Measurements from ENCODE around the gene LAMB2. TPM values are rescaled to one million over a fixed set of nuclear protein-coding genes. Genes with fewer than 3 reads are reported as not detected.

Gene LAMB2
- total and polyA plus RNA-seq, 2 of the 8 experiments (the other 6 are each of a cell fraction or from before 2014, with no cell fraction given) = 112 to 153 TPM

DNA sequence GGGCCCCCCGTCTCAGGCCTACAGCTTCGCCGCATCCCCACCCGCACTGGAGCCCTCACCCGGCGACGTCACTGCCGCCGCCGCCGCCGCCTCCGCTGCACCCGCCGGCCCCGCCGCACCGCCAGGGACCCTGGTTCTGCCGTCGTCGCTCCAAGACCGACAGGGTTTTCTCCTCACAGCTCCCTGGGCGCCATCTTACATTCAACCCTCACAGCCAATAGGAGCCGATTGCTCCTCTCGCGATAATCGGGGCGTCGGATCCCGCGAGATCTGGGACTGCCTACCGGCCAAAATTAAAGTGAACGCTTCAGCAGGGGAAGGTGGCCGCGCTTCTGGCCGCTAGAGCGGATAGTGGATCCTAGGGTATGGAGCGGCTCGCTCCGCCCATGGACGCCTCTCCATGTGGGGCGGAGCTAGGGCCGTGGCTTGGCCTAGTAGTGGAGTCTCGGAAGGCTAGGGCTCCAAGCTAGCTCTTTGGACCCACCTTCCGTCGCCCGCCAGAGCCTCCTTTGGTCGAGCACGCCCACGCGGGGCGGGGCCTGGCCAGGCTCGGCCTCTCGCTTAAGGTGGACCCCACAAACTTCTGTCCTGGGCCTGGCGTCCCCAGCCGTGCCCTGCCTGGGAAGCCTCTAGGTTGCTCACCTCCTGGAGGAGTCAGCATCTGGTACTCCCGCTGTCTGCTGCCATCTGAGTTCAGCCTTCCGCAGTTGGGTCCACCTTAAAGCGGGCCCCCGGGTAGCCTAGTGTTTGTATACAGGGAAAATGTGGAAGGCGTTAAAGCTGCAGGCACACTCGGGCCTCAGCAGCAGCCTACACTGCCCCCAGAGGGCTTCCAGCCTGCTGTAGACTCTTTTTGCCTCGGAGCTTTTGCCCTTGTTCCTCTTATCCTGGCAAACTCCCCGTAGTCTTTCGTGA lies 38.7 kb downstream of the LAMB2 start, which contains the start of gene QRICH1:
Gene QRICH1 (minus strand): TSS at position 219 of the 915 bp plus-strand sequence. CDS start 17,054 bp downstream, outside the sequence.
- Histone ChIP-seq H2BK5ac (ENCODE audit: low read depth, low read length) (peak within 1 kb of the TSS; percentile 86), H3K4me3 (ENCODE audit: extremely low read depth in 1 of 4, insufficient read depth in 2 of 4, low read depth in 3 of 4, low read length in 4 of 4) (peak within 1 kb of the TSS; percentile 80 to 99 (median 89)), H2BK20ac (ENCODE audit: low read length) (no peak within 1 kb of the TSS), H3K23ac (ENCODE audit: insufficient read length) (no peak within 1 kb of the TSS), H3K14ac (ENCODE audit: insufficient read length) (peak within 1 kb of the TSS; percentile 43), H3K9me3 (ENCODE audit: insufficient read depth in 2 of 2, low read depth in 1 of 2, low read length in 1 of 2) (no peaks in the 10 kb centered on the region), H3K4me2 (ENCODE audit: insufficient read depth in 1 of 2, low read depth in 2 of 2, low read length in 2 of 2) (peak within 1 kb of the TSS; percentile 79 to 89), H3K27ac (ENCODE audit: low read depth, low read length) (peak within 1 kb of the TSS; percentile 88), H4K20me1 (replicated peaks in 1 of 2; ENCODE audit: control insufficient read depth in 1 of 2, insufficient read depth in 2 of 2, low read length in 2 of 2) (peaks cover 2 to 4% of the 10 kb centered on the region in 2 experiments), H3K18ac (ENCODE audit: extremely low read depth, low read length) (peak within 1 kb of the TSS; percentile 88), H3K4ac (replicated peaks; ENCODE audit: insufficient read length, low read depth, low read length) (peak within 1 kb of the TSS; percentile 57), H3K79me2 (ENCODE audit: control insufficient read depth in 1 of 2, insufficient read depth in 2 of 2, low read length in 2 of 2) (peaks cover 21 to 41% of the 10 kb centered on the region in 2 experiments), H3K23me2 (ENCODE audit: low read depth, low read length) (peaks cover 9% of the 10 kb centered on the region), H3K27me3 (replicated peaks in 1 of 4; ENCODE audit: control insufficient read depth in 3 of 4, extremely low read depth in 1 of 4, insufficient read depth in 3 of 4, low read length in 3 of 4) (no peaks in the 10 kb centered on the region), H4K5ac (ENCODE audit: insufficient read length, low read depth, low read length) (peak within 1 kb of the TSS; percentile 86), H3K9ac (replicated peaks in 1 of 4; ENCODE audit: extremely low read depth in 1 of 4, low read depth in 3 of 4, low read length in 3 of 4) (peak within 1 kb of the TSS; percentile 92 to 100 (median 94)), H4K8ac (ENCODE audit: extremely low read depth, insufficient read depth, low read length) (peak within 1 kb of the TSS; percentile 100), H3K79me1 (ENCODE audit: low read depth, low read length) (no peaks in the 10 kb centered on the region; the same call in 1 of the 2 replicates), H4K91ac (replicated peaks; ENCODE audit: insufficient read length, low read length) (peak within 1 kb of the TSS; percentile 91), H3K4me1 (replicated peaks in 1 of 4; ENCODE audit: control insufficient read depth in 3 of 4, insufficient read depth in 4 of 4, low read length in 3 of 4) (no peaks in the 10 kb centered on the region; a peak in 1 of 7 replicates), H2AK5ac (ENCODE audit: low read depth, low read length) (0 out of 2 replicates have a peak within 1 kb of the TSS, but pooled peaks have one; percentile 4), H2BK120ac (replicated peaks; ENCODE audit: low read depth, low read length) (no peak within 1 kb of the TSS), H2BK15ac (ENCODE audit: low read length) (no peak within 1 kb of the TSS; the same call in 1 of the 2 replicates), H3K56ac (replicated peaks; ENCODE audit: insufficient read length, low read depth, low read length) (peak within 1 kb of the TSS; percentile 90), H2AFZ (ENCODE audit: low read length) (peak within 1 kb of the TSS; percentile 16; the same call in 1 of the 2 replicates), H2BK12ac (ENCODE audit: low read depth, low read length) (no peak within 1 kb of the TSS), H3K36me3 (ENCODE audit: control insufficient read depth in 2 of 4, insufficient read depth in 4 of 4, low read length in 3 of 4) (peaks cover 10 to 27% (median 20%) of the 10 kb centered on the region in 4 experiments; a peak in 7 of 8 replicates)
- POLR2A ChIA-PET (ENCODE audit: partially characterized antibody) = interaction anchor here (0.6 to 27.9 kb wide), 47 partner anchors 8 to 535 kb away, joined by 3 to 508 read pairs (median 4); partner anchors contain the start of genes C3orf62, CELSR3, DAG1 and DALRD3
- FAIRE-seq (peak; percentile 45), DNase-seq (ENCODE audit: low read depth in 1 of 2, low spot score in 2 of 2) (peak; percentile 91 to 96)
- CTCF ChIA-PET (ENCODE audit: partially characterized antibody) = interaction anchor here (0.6 to 4.3 kb wide), 18 partner anchors 10 to 109 kb away, joined by 3 to 34 read pairs (median 4); partner anchors contain the start of genes NDUFAF3 and QARS1
- 2% methylated on average over 57 of the region's 65 CpGs; no CpG with 5 or more reads in 1 of the 2 experiments for WGBS, 2 experiments (ENCODE audit: extremely low coverage in 1 of 2, insufficient coverage in 1 of 2, insufficient read length in 1 of 2, insufficient replicate concordance in 2 of 2, low coverage in 1 of 2, low lambda C conversion rate in 2 of 2, missing lambda C conversion rate in 1 of 2)
- TF ChIP-seq TAF1 (IDR thresholded peaks at IDR 0.05; ENCODE audit: low read depth, low read length) = peak; percentile 99
- peak; percentile 67 for TF ChIP-seq ASH2L (IDR thresholded peaks at IDR 0.05; ENCODE audit: low read length)
- TF ChIP-seq TEAD4 (IDR thresholded peaks at IDR 0.05; ENCODE audit: low read depth, low read length) = no peak
- TF ChIP-seq, protein P1, sequence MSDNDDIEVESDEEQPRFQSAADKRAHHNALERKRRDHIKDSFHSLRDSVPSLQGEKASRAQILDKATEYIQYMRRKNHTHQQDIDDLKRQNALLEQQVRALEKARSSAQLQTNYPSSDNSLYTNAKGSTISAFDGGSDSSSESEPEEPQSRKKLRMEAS (IDR thresholded peaks at IDR 0.05) = 0 out of 2 replicates have a peak, but pooled peaks have one; percentile 18
- no peak for TF ChIP-seq FOSL1 (IDR thresholded peaks at IDR 0.05; ENCODE audit: insufficient read depth, low read depth, low read length)
- no peak for TF ChIP-seq RNF2 (IDR thresholded peaks at IDR 0.05; ENCODE audit: borderline replicate concordance, low read depth, low read length, missing control alignments, poor library complexity, severe bottlenecking)
- TF ChIP-seq BRCA1 (IDR thresholded peaks at IDR 0.05; ENCODE audit: low read depth, low read length) = peak; percentile 100
- TF ChIP-seq TAF7 (optimal IDR thresholded peaks at IDR 0.05; ENCODE audit: borderline replicate concordance, low read depth, low read length) = peak; percentile 95
- TF ChIP-seq, protein P2, sequence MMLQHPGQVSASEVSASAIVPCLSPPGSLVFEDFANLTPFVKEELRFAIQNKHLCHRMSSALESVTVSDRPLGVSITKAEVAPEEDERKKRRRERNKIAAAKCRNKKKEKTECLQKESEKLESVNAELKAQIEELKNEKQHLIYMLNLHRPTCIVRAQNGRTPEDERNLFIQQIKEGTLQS (IDR thresholded peaks at IDR 0.05; ENCODE audit: insufficient read depth, low read depth, low read length) = no peak
